GM12878 (cell line): ENCODE measurements around the gene MICALL2.

ENCODE experiments used
- ATF3 ChIP-seq: IDR thresholded peaks from 2 replicates; pipeline ENCODE4 v1.6.1; 2011; ENCODE audit warnings: low read depth, mild to moderate bottlenecking, low read length, moderate library complexity, borderline replicate concordance; ENCODE audit errors: extremely low read depth
- ATF7 ChIP-seq: fragments of 450-650 bp; IDR thresholded peaks from 2 replicates; pipeline ENCODE4 v1.6.1; 2016; ENCODE audit warnings: low read depth, mild to moderate bottlenecking
- BCL11A ChIP-seq: IDR thresholded peaks from 2 replicates; pipeline ENCODE4 v1.6.1; 2011; ENCODE audit warnings: low read depth, low read length
- CTCF ChIP-seq, 3 experiments: IDR thresholded peaks in 2 of 3; conservative IDR thresholded peaks in 1 of 3; 2 replicates each; pipeline ENCODE4 v1.5.1; 2011; ENCODE audit warnings: low read depth in 3 of 3, low read length in 3 of 3, mild to moderate bottlenecking in 3 of 3, control low read depth in 2 of 3, moderate library complexity in 2 of 3, inconsistent platforms in 1 of 3, mixed read lengths in 1 of 3; ENCODE audit not compliant: control insufficient read depth in 2 of 3, insufficient read depth in 1 of 3; ENCODE audit errors: extremely low read depth in 1 of 3
- ELK1 ChIP-seq: IDR thresholded peaks from 2 replicates; pipeline ENCODE4 v1.6.1; 2012; ENCODE audit warnings: low read depth, low read length, improper control_type of control experiment
- KLF5 ChIP-seq: fragments of 450-650 bp; IDR thresholded peaks from 2 replicates; pipeline ENCODE4 v1.6.1; 2014; ENCODE audit warnings: mild to moderate bottlenecking; ENCODE audit not compliant: partially characterized antibody
- POLR2A ChIP-seq: IDR thresholded peaks from 2 replicates; pipeline ENCODE4 v1.6.1; 2011; ENCODE audit warnings: low read depth, mild to moderate bottlenecking, low read length
- PRDM15 ChIP-seq: fragments of 450-650 bp; formaldehyde crosslinking; IDR thresholded peaks from 2 replicates; pipeline ENCODE4 v1.4.0; 2020; ENCODE audit warnings: mild to moderate bottlenecking, moderate library complexity
- RCOR1 ChIP-seq: conservative IDR thresholded peaks from 2 replicates; pipeline ENCODE4 v1.6.1; 2012; ENCODE audit warnings: low read depth, low read length, improper control_type of control experiment
- REST ChIP-seq: IDR thresholded peaks from 2 replicates; pipeline ENCODE4 v1.6.1; 2012; ENCODE audit warnings: mild to moderate bottlenecking, low read depth, low read length
- YY1 ChIP-seq: IDR thresholded peaks from 2 replicates; pipeline ENCODE4 v1.6.1; 2011; ENCODE audit warnings: low read depth, mild to moderate bottlenecking, low read length

GRCh38 chr7:1501487-1502270 is 42.4 kb upstream of the MICALL2 start:
- TF ChIP-seq PRDM15 (CRISPR knock-in tag) (no peak), POLR2A (no peak), RCOR1 (no peak), ATF7 (no peak), YY1 (no peak), CTCF (IDR thresholded peaks at IDR 0.05 in 2 of 3, conservative IDR thresholded peaks at IDR 0.05 in 1 of 3; ENCODE audit: control insufficient read depth in 2 of 3, extremely low read depth in 1 of 3, insufficient read depth in 1 of 3, low read depth in 3 of 3, low read length in 3 of 3) (no peak), BCL11A (no peak), REST (no peak), KLF5 (no peak), ATF3 (no peak), ELK1 (no peak)
